Stimulated activated CD8-positive, alpha-beta memory T cell treated with anti-CD3 and anti-CD28 coated beads, Interleukin-12 subunit alpha, Interleukin-12 subunit beta, amount 100 ng/mL, for 24 hours (primary cell): ENCODE results near the gene PIP5K1C.
"Not testable (repeated sequence)": the region's sequence is repeated elsewhere in the genome, so short reads cannot be mapped to it uniquely, and the experiment has no call there.

Experiments
- DNase-seq: peaks from one replicate; pipeline ENCODE4 v3.0.0-alpha.2; 2020; ENCODE audit errors: extremely low read depth

PIP5K1C gene

GRCh38 chr19:3673506-3674439, 26.5 kb downstream of the PIP5K1C start:
- DNase-seq = no peak

GRCh38 chr19:3672993-3673392, 27.3 kb downstream of the PIP5K1C start:
- DNase-seq = no peak

- no peak for DNase-seq
Observed at GRCh38 chr19:3672575-3672948, 27.7 kb downstream of the PIP5K1C start.

GRCh38 chr19:3671680-3672574, 28.3 kb downstream of the PIP5K1C start:
- no peak for DNase-seq

GRCh38 chr19:3670796-3671679, 29.2 kb downstream of the PIP5K1C start:
- no peak for DNase-seq

- DNase-seq = no peak
Observed at GRCh38 chr19:3669947-3670795, 30.1 kb downstream of the PIP5K1C start.

- DNase-seq = no peak
Observed at GRCh38 chr19:3669082-3669946, 31.0 kb downstream of the PIP5K1C start.

GRCh38 chr19:3668331-3669081, 31.8 kb downstream of the PIP5K1C start:
- no peak for DNase-seq

GRCh38 chr19:3667766-3668165, 32.5 kb downstream of the PIP5K1C start:
- DNase-seq = no peak

GRCh38 chr19:3667037-3667638, 33.1 kb downstream of the PIP5K1C start:
- no peak for DNase-seq

- DNase-seq = not testable (repeated sequence)
Observed at GRCh38 chr19:3666545-3666856, 33.8 kb downstream of the PIP5K1C start.

GRCh38 chr19:3665681-3666544, 34.4 kb downstream of the PIP5K1C start:
- DNase-seq = peak; percentile 34

- no peak for DNase-seq
Observed at GRCh38 chr19:3664879-3665642, 35.2 kb downstream of the PIP5K1C start.

- no peak for DNase-seq
Observed at GRCh38 chr19:3663838-3664237, 36.4 kb downstream of the PIP5K1C start.

GRCh38 chr19:3661284-3662238, 38.7 kb downstream of the PIP5K1C start:
- no peak for DNase-seq
